ENCODE results near the gene CPE. TPM values are rescaled to one million over a fixed set of nuclear protein-coding genes. Genes with fewer than 3 reads are reported as not detected.

The CPE gene
- total and polyA plus RNA-seq, 2 donors: 86.4 to 242 TPM

- Histone ChIP-seq H3K4me3 (ENCODE audit: low read depth, low read length) (no peak overlapping the region), H3K36me3 (ENCODE audit: insufficient read depth) (no peaks in the 10 kb centered on the region), H3K4me1 (ENCODE audit: insufficient read depth) (no peaks in the 10 kb centered on the region), H3K27ac (ENCODE audit: low read depth) (no peak overlapping the region)
- 89% methylated on average over 5 of the region's 5 CpGs for WGBS
- no peak for DNase-seq (ENCODE audit: extremely low spot score)
Measured at GRCh38 chr4:165351359-165352130, 27.3 kb upstream of the CPE start.

GRCh38 chr4:165355900-165356300 lies 22.9 kb upstream of the CPE start:
- DNase-seq (ENCODE audit: extremely low spot score): no peak
- 17% methylated on average over 2 of the region's 2 CpGs for WGBS
- H3K27ac ChIP-seq (ENCODE audit: low read depth): no peak overlapping the region
- H3K4me3 ChIP-seq (ENCODE audit: low read depth, low read length): no peak overlapping the region
- no peaks in the 10 kb centered on the region for H3K36me3 ChIP-seq (ENCODE audit: insufficient read depth)
- H3K4me1 ChIP-seq (ENCODE audit: insufficient read depth): no peaks in the 10 kb centered on the region

GRCh38 chr4:165359506-165359905 lies 19.3 kb upstream of the CPE start:
- Histone ChIP-seq H3K4me3 (ENCODE audit: low read depth, low read length) (no peak overlapping the region), H3K36me3 (ENCODE audit: insufficient read depth) (no peaks in the 10 kb centered on the region), H3K4me1 (ENCODE audit: insufficient read depth) (no peaks in the 10 kb centered on the region), H3K27ac (ENCODE audit: low read depth) (no peak overlapping the region)
- WGBS: 64% methylated on average over 2 of the region's 2 CpGs
- no peak for DNase-seq (ENCODE audit: extremely low spot score)

GRCh38 chr4:165360041-165360695 lies 18.6 kb upstream of the CPE start:
- WGBS: 75% methylated on average over 6 of the region's 6 CpGs
- Histone ChIP-seq H3K36me3 (ENCODE audit: insufficient read depth) (no peaks in the 10 kb centered on the region), H3K27ac (ENCODE audit: low read depth) (no peak overlapping the region), H3K4me1 (ENCODE audit: insufficient read depth) (no peaks in the 10 kb centered on the region), H3K4me3 (ENCODE audit: low read depth, low read length) (no peak overlapping the region)
- DNase-seq (ENCODE audit: extremely low spot score): no peak

- WGBS: 80% methylated on average over 7 of the region's 7 CpGs
Measured at GRCh38 chr4:165360985-165361670, 17.7 kb upstream of the CPE start.

GRCh38 chr4:165361810-165362209 lies 17.0 kb upstream of the CPE start:
- 74% methylated on average over 2 of the region's 2 CpGs for WGBS
- DNase-seq (ENCODE audit: extremely low spot score): no peak
- H3K36me3 ChIP-seq (ENCODE audit: insufficient read depth): no peaks in the 10 kb centered on the region

More at GRCh38 chr4:165360985-165361670, 17.7 kb upstream of the CPE start:
- Histone ChIP-seq H3K27ac (ENCODE audit: low read depth) (no peak overlapping the region), H3K4me3 (ENCODE audit: low read depth, low read length) (no peak overlapping the region), H3K36me3 (ENCODE audit: insufficient read depth) (no peaks in the 10 kb centered on the region), H3K4me1 (ENCODE audit: insufficient read depth) (no peaks in the 10 kb centered on the region)
- DNase-seq (ENCODE audit: extremely low spot score): no peak

GRCh38 chr4:165364452-165365080 lies 14.2 kb upstream of the CPE start:
- H3K36me3 ChIP-seq (ENCODE audit: insufficient read depth): no peaks in the 10 kb centered on the region
- no peaks in the 10 kb centered on the region for H3K4me1 ChIP-seq (ENCODE audit: insufficient read depth)
- no peak overlapping the region for H3K27ac ChIP-seq (ENCODE audit: low read depth)
- WGBS: 38% methylated on average over 2 of the region's 2 CpGs
- H3K4me3 ChIP-seq (ENCODE audit: low read depth, low read length): no peak overlapping the region
- no peak for DNase-seq (ENCODE audit: extremely low spot score)

More at GRCh38 chr4:165361810-165362209, 17.0 kb upstream of the CPE start:
- Histone ChIP-seq H3K4me1 (ENCODE audit: insufficient read depth) (no peaks in the 10 kb centered on the region), H3K27ac (ENCODE audit: low read depth) (no peak overlapping the region), H3K4me3 (ENCODE audit: low read depth, low read length) (no peak overlapping the region)

GRCh38 chr4:165367040-165367439 lies 11.8 kb upstream of the CPE start:
- Histone ChIP-seq H3K36me3 (ENCODE audit: insufficient read depth) (no peaks in the 10 kb centered on the region), H3K27ac (ENCODE audit: low read depth) (no peak overlapping the region), H3K4me3 (ENCODE audit: low read depth, low read length) (no peak overlapping the region), H3K4me1 (ENCODE audit: insufficient read depth) (no peaks in the 10 kb centered on the region)
- DNase-seq (ENCODE audit: extremely low spot score): no peak
- WGBS: 94% methylated on average over 4 of the region's 4 CpGs

GRCh38 chr4:165368114-165368513 lies 10.7 kb upstream of the CPE start:
- Histone ChIP-seq H3K27ac (ENCODE audit: low read depth) (no peak overlapping the region), H3K4me1 (ENCODE audit: insufficient read depth) (no peaks in the 10 kb centered on the region), H3K4me3 (ENCODE audit: low read depth, low read length) (no peak overlapping the region), H3K36me3 (ENCODE audit: insufficient read depth) (no peaks in the 10 kb centered on the region)
- 92% methylated on average over 1 of the region's 1 CpG for WGBS
- no peak for DNase-seq (ENCODE audit: extremely low spot score)

GRCh38 chr4:165368567-165368966 lies 10.2 kb upstream of the CPE start:
- no peak overlapping the region for H3K27ac ChIP-seq (ENCODE audit: low read depth)
- DNase-seq (ENCODE audit: extremely low spot score): no peak
- WGBS: 89% methylated on average over 1 of the region's 1 CpG
- no peaks in the 10 kb centered on the region for H3K36me3 ChIP-seq (ENCODE audit: insufficient read depth)
- H3K4me3 ChIP-seq (ENCODE audit: low read depth, low read length): no peak overlapping the region
- no peaks in the 10 kb centered on the region for H3K4me1 ChIP-seq (ENCODE audit: insufficient read depth)

- WGBS: 81% methylated on average over 5 of the region's 5 CpGs
Measured at GRCh38 chr4:165369522-165369921, 9.3 kb upstream of the CPE start.

GRCh38 chr4:165370530-165370929 lies 8.3 kb upstream of the CPE start:
- WGBS: 91% methylated on average over 1 of the region's 1 CpG
- H3K36me3 ChIP-seq (ENCODE audit: insufficient read depth): no peaks in the 10 kb centered on the region
- DNase-seq (ENCODE audit: extremely low spot score): no peak
- no peaks in the 10 kb centered on the region for H3K4me1 ChIP-seq (ENCODE audit: insufficient read depth)
- H3K4me3 ChIP-seq (ENCODE audit: low read depth, low read length): no peak overlapping the region
- H3K27ac ChIP-seq (ENCODE audit: low read depth): no peak overlapping the region

More at GRCh38 chr4:165369522-165369921, 9.3 kb upstream of the CPE start:
- DNase-seq (ENCODE audit: extremely low spot score): no peak
- H3K4me3 ChIP-seq (ENCODE audit: low read depth, low read length): no peak overlapping the region
- H3K36me3 ChIP-seq (ENCODE audit: insufficient read depth): no peaks in the 10 kb centered on the region
- no peak overlapping the region for H3K27ac ChIP-seq (ENCODE audit: low read depth)
- H3K4me1 ChIP-seq (ENCODE audit: insufficient read depth): no peaks in the 10 kb centered on the region

GRCh38 chr4:165375465-165375864 lies 3.3 kb upstream of the CPE start:
- Histone ChIP-seq H3K4me1 (ENCODE audit: insufficient read depth) (no peaks in the 10 kb centered on the region), H3K27ac (ENCODE audit: low read depth) (no peak overlapping the region), H3K4me3 (ENCODE audit: low read depth, low read length) (no peak overlapping the region), H3K36me3 (ENCODE audit: insufficient read depth) (no peaks in the 10 kb centered on the region)
- no peak for DNase-seq (ENCODE audit: extremely low spot score)
- WGBS: 82% methylated on average over 2 of the region's 2 CpGs

Measured in urinary bladder (tissue), 4 donors.